BJ (cell line): ENCODE results near the gene PAIP1. TPM values are rescaled to one million over a fixed set of nuclear protein-coding genes. Genes with fewer than 3 reads are reported as not detected.

Experiments
- CTCF ChIA-PET: fragments of 350-600 bp; formaldehyde crosslinking; extraction: SDS; loops from one replicate; lab custom pipeline; 2021; ENCODE audit warnings: antibody characterized with exemption, inconsistent platforms; lab: Yijun Ruan, JAX
- POLR2A ChIA-PET: fragments of 300-600 bp; sonication (Branson Sonifier 250); formaldehyde crosslinking; extraction: SDS; loops from one replicate; lab custom pipeline; 2021; ENCODE audit warnings: antibody characterized with exemption; lab: Charles Lee
- DNase-seq: peaks from one replicate; pipeline ENCODE4 v3.0.0-alpha.2; 2011; ENCODE audit warnings: low read depth
- H3K27me3 ChIP-seq: 2 replicates; pipeline ENCODE4 v1.6.0; 2011; ENCODE audit warnings: low read length; ENCODE audit not compliant: control insufficient read depth, insufficient read depth
- H3K36me3 ChIP-seq: 2 replicates; pipeline ENCODE4 v1.5.1; 2011; ENCODE audit warnings: low read length; ENCODE audit not compliant: control insufficient read depth, insufficient read depth
- H3K4me3 ChIP-seq: 2 replicates; pipeline ENCODE4 v1.5.1; 2011; ENCODE audit warnings: low read depth, mild to moderate bottlenecking, control low read depth, low read length
- polyA plus RNA-seq: library from polyadenylated mRNA; depleted of rRNA; stranded (reverse); fragments of >200 nt; gene quantifications from 2 replicates; pipeline ENCODE4 v1.2.3, GENCODE V29; 2011; rRNA removed
- TF ChIP-seq, protein P1 (sequence below): IDR thresholded peaks from 2 replicates; pipeline ENCODE4 v1.5.1; 2011; ENCODE audit warnings: low read depth, mild to moderate bottlenecking, control low read depth, inconsistent platforms, low read length, moderate library complexity; ENCODE audit not compliant: insufficient read depth

The PAIP1 gene
- polyA plus RNA-seq, 1 experiment, result 71.8 TPM

DNA sequence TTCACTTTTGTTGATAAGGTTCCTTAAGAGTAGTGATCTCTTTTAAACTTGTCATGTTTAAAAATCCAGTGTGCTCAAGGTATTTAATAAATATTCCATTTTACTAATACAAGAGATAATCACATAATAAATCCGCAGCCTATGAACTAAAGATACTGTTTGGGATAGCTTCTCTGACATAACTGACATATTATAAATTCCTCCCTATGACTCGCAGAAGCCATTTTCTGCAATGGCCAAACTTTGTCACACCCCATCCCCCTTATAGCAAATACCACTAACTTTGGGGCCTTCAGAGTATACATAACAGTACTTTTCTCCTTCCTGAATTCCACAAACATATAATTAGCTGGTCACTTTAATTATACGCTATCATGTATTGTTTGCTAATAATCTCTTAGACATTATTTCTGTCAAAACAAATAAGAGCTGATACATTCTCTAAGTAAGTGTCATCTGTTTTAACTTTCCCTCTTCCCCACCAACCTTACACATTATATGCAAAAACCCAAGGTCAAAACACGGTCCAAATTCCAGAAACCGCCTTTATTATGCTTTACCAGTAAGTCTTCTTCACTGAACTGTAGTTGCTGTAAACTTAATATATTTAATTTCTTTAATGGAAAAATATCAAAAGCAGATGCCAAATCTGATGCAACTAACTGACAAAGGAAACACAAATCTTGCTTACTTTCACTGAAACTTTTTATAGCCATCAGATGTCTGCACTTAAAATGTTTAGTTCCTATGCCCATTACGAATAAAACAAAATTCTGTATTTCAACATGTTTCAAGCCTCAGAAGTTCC is 74.2 kb downstream of the PAIP1 start:
- H3K36me3 ChIP-seq, result no peaks in the 10 kb centered on the region
- ChIA-PET CTCF (no interaction called here), POLR2A (interaction anchor here (0.6 kb wide), 1 partner anchor 21 kb away, joined by 6 read pairs; no protein-coding TSS in a partner anchor)
- H3K4me3 ChIP-seq, result peak overlapping the region; percentile 94
- no peaks in the 10 kb centered on the region for H3K27me3 ChIP-seq
- peak; percentile 39 for DNase-seq
- TF ChIP-seq, protein P1, sequence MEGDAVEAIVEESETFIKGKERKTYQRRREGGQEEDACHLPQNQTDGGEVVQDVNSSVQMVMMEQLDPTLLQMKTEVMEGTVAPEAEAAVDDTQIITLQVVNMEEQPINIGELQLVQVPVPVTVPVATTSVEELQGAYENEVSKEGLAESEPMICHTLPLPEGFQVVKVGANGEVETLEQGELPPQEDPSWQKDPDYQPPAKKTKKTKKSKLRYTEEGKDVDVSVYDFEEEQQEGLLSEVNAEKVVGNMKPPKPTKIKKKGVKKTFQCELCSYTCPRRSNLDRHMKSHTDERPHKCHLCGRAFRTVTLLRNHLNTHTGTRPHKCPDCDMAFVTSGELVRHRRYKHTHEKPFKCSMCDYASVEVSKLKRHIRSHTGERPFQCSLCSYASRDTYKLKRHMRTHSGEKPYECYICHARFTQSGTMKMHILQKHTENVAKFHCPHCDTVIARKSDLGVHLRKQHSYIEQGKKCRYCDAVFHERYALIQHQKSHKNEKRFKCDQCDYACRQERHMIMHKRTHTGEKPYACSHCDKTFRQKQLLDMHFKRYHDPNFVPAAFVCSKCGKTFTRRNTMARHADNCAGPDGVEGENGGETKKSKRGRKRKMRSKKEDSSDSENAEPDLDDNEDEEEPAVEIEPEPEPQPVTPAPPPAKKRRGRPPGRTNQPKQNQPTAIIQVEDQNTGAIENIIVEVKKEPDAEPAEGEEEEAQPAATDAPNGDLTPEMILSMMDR, result no peak

Other genes starting within 250 kb of the PAIP1 start
- gene HMGCS1, start 243.7 kb downstream of the PAIP1 start, polyA plus RNA-seq, result 8.6 and 11.3 TPM in 2 replicates
- 0.29 and 0.43 TPM in 2 replicates for gene CCL28, start 144.7 kb downstream of the PAIP1 start, polyA plus RNA-seq
- gene TMEM267, start 73.2 kb downstream of the PAIP1 start, polyA plus RNA-seq, result 11.4 and 32.9 TPM in 2 replicates
- gene C5orf34, start 41.9 kb downstream of the PAIP1 start, polyA plus RNA-seq, result 2.6 and 4.7 TPM in 2 replicates
- gene NNT, start 46.1 kb upstream of the PAIP1 start, polyA plus RNA-seq, result 44.8 and 48.7 TPM in 2 replicates